A549 (cell line): ENCODE data around the gene ANO7. TPM values are rescaled to one million over a fixed set of nuclear protein-coding genes. Genes with fewer than 3 reads are reported as not detected.
A peak's percentile ranks its signal among the peaks of the same experiment; 100 is the strongest.
"Not testable (repeated sequence)": the region's sequence is repeated elsewhere in the genome, so short reads cannot be mapped to it uniquely, and the experiment has no call there.

Experiments
- ATAC-seq, 2 experiments: fragments of 200-7000 bp in 1 of 2; fragments of >200 bp in 1 of 2; cut with Nextera tagmentation in 1 of 2; cut with Tn5 transposase in 1 of 2; 3 replicates each; pipeline versions ENCODE4 v1.8.0 to v1.9.1; 2018 to 2020; ENCODE audit warnings: mild to moderate bottlenecking in 1 of 2, moderate library complexity in 1 of 2
- CTCF ChIA-PET: fragments of 300-600 bp; sonication (Branson Sonifier 250); formaldehyde crosslinking; extraction: SDS; loops from one replicate; lab custom pipeline; 2021; ENCODE audit warnings: antibody characterized with exemption, inconsistent platforms; lab: Yijun Ruan, JAX
- POLR2A ChIA-PET: fragments of 350-600 bp; formaldehyde crosslinking; extraction: SDS; loops from one replicate; lab custom pipeline; 2021; ENCODE audit warnings: antibody characterized with exemption, inconsistent platforms; lab: Yijun Ruan, JAX
- DNase-seq, 2 experiments: peaks; one replicate each; pipeline versions ENCODE4 v3.0.0 to v3.0.0-alpha.2; 2011 to 2016; ENCODE audit warnings: low read depth in 1 of 2, low spot score in 1 of 2
- FAIRE-seq: peaks from 2 replicates; lab custom pipeline; 2011; peaks lifted over from hg19 to GRCh38; lab: Jason Lieb, UNC
- H3K27ac ChIP-seq, 2 experiments: fragments of >200 bp; sonication (Bioruptor Twin); formaldehyde crosslinking; 3 replicates each; pipeline ENCODE4 v1.5.1; 2016 to 2017
- H3K4me1 ChIP-seq: fragments of >200 bp; sonication (Bioruptor Twin); formaldehyde crosslinking; 3 replicates; pipeline ENCODE4 v1.6.1; 2016
- H3K4me2 ChIP-seq: fragments of >200 bp; sonication (Bioruptor Twin); formaldehyde crosslinking; 3 replicates; pipeline ENCODE4 v1.6.1; 2016
- H3K4me3 ChIP-seq: fragments of >200 bp; sonication (Bioruptor Twin); formaldehyde crosslinking; 3 replicates; pipeline ENCODE4 v1.5.1; 2016
- H3K9me3 ChIP-seq: fragments of >200 bp; sonication (Bioruptor Twin); formaldehyde crosslinking; 3 replicates; pipeline ENCODE4 v1.6.1; 2016
- CBX8 ChIP-seq: fragments of 200-600 bp; sonication (generic); IDR thresholded peaks from 2 replicates; pipeline ENCODE4 v1.6.1; 2016
- CHD4 ChIP-seq: fragments of 200-600 bp; sonication (generic); IDR thresholded peaks from 2 replicates; pipeline ENCODE4 v1.6.1; 2016; ENCODE audit warnings: antibody characterized with exemption, mild to moderate bottlenecking, borderline replicate concordance
- EHF ChIP-seq: fragments of 250-450 bp; sonication (Bioruptor Pico); IDR thresholded peaks from 2 replicates; pipeline ENCODE4 v1.5.0; 2020; ENCODE audit warnings: mild to moderate bottlenecking
- EHMT2 ChIP-seq: fragments of 200-600 bp; sonication (generic); IDR thresholded peaks from 2 replicates; pipeline ENCODE4 v1.6.1; 2016; ENCODE audit warnings: antibody characterized with exemption, low read depth, mild to moderate bottlenecking, moderate library complexity
- EP300 ChIP-seq, 2 experiments: fragments of >200 bp; sonication (Bioruptor Twin); formaldehyde crosslinking; IDR thresholded peaks; 2 replicates in 1 of 2; 3 replicates in 1 of 2; pipeline ENCODE4 v1.6.1; 2016 to 2017
- ESRRA ChIP-seq: fragments of 150-350 bp; IDR thresholded peaks from 2 replicates; pipeline ENCODE4 v1.6.1; 2014; ENCODE audit warnings: mild to moderate bottlenecking, low read length, borderline replicate concordance
- HDAC2 ChIP-seq: fragments of 200-600 bp; sonication (generic); IDR thresholded peaks from 2 replicates; pipeline ENCODE4 v1.6.1; 2016
- HOXA7 ChIP-seq: fragments of 250-450 bp; sonication (Bioruptor Pico); IDR thresholded peaks from 2 replicates; pipeline ENCODE4 v1.5.0; 2020; ENCODE audit warnings: mild to moderate bottlenecking, moderate library complexity
- HOXB5 ChIP-seq: fragments of 250-450 bp; sonication (Bioruptor Pico); IDR thresholded peaks from 2 replicates; pipeline ENCODE4 v1.5.0; 2020; ENCODE audit warnings: mild to moderate bottlenecking, moderate library complexity
- KDM1A ChIP-seq: fragments of 200-600 bp; sonication (generic); IDR thresholded peaks from 2 replicates; pipeline ENCODE4 v1.6.1; 2016; ENCODE audit warnings: low read depth, mild to moderate bottlenecking
- MAFK ChIP-seq: fragments of 450-650 bp; IDR thresholded peaks from 2 replicates; pipeline ENCODE4 v1.6.1; 2014; ENCODE audit not compliant: partially characterized antibody
- MAX ChIP-seq: IDR thresholded peaks from 2 replicates; pipeline ENCODE4 v1.6.1; 2012
- PBX3 ChIP-seq: IDR thresholded peaks from 2 replicates; pipeline ENCODE4 v1.6.1; 2012
- POLR2AphosphoS2 ChIP-seq: conservative IDR thresholded peaks from 2 replicates; pipeline ENCODE4 v1.6.1; 2012; ENCODE audit warnings: low read length, improper control_type of control experiment, inconsistent platforms
- RCOR1 ChIP-seq: fragments of 150-350 bp; IDR thresholded peaks from 2 replicates; pipeline ENCODE4 v1.6.1; 2014; ENCODE audit warnings: antibody characterized with exemption, low read length, low read depth
- RFX5 ChIP-seq: fragments of 450-650 bp; IDR thresholded peaks from 2 replicates; pipeline ENCODE4 v1.7.1; 2014; ENCODE audit warnings: antibody characterized with exemption, mild to moderate bottlenecking, moderate library complexity
- SMC3 ChIP-seq: fragments of >200 bp; sonication (Bioruptor Twin); formaldehyde crosslinking; IDR thresholded peaks from 3 replicates; pipeline ENCODE4 v1.6.1; 2018; ENCODE audit warnings: inconsistent platforms
- USF2 ChIP-seq: fragments of 450-650 bp; IDR thresholded peaks from 2 replicates; pipeline ENCODE4 v1.6.1; 2014; ENCODE audit warnings: antibody characterized with exemption
- ZC3H11A ChIP-seq: fragments of 450-650 bp; IDR thresholded peaks from 2 replicates; pipeline ENCODE4 v1.6.1; 2014; ENCODE audit warnings: antibody characterized with exemption, mild to moderate bottlenecking
- WGBS: methylation state at CpG from one replicate; pipeline ENCODE4 v1.1.6; 2017; ENCODE audit errors: missing lambda C conversion rate; 5-methylcytosine and 5-hydroxymethylcytosine counted together
- polyA plus RNA-seq, 4 experiments: library from polyadenylated mRNA; depleted of rRNA in 3 of 4; stranded (reverse); fragments of >200 nt; fragmentation: RNase III in 1 of 4; extraction: RNeasy Plus Mini Kit Qiagen cat#74134 plus additional on column Dnase treatment in 1 of 4; gene quantifications; 2 replicates in 3 of 4; 3 replicates in 1 of 4; pipeline ENCODE4 v1.2.3, GENCODE V29; 2011 to 2017

ANO7 gene
- polyA plus RNA-seq, 2 of the 4 experiments (the other 2 are of a cell fraction) = 0.92 to 2.7 TPM

- 58% methylated on average over 9 of the region's 9 CpGs for WGBS
- ChIA-PET CTCF (no interaction called here), POLR2A (no interaction called here)
These were observed 6.3 kb downstream of the ANO7 start for GRCh38 chr2:241194811-241195210.

GRCh38 chr2:241195506-241196130 lies 7.1 kb downstream of the ANO7 start:
- ATAC-seq (peak in 1 of 2 experiments; percentile 16; a peak in 1 of 6 replicates), DNase-seq (no peak)
- Histone ChIP-seq H3K4me3 (no peak overlapping the region), H3K4me2 (no peak overlapping the region)
- no peak for TF ChIP-seq CHD4
- no peak for TF ChIP-seq RCOR1
- TF ChIP-seq PBX3 = no peak
- TF ChIP-seq CBX8 = no peak
- no peak for TF ChIP-seq ZC3H11A
- TF ChIP-seq, all 56 proteins: peak for 0
- Histone ChIP-seq H3K4me1 (no peaks in the 10 kb centered on the region), H3K27ac (no peak overlapping the region), H3K9me3 (no peaks in the 10 kb centered on the region)
- ChIA-PET POLR2A (no interaction called here), CTCF (interaction anchor here (1.0 to 1.3 kb wide), 3 partner anchors 12 to 23 kb away, joined by 4 to 5 read pairs (median 5); no protein-coding TSS in a partner anchor)
- FAIRE-seq = no peak
- 80% methylated on average over 11 of the region's 18 CpGs for WGBS

More at GRCh38 chr2:241194811-241195210, 6.3 kb downstream of the ANO7 start:
- no peaks in the 10 kb centered on the region for H3K9me3 ChIP-seq
- H3K4me3 ChIP-seq = no peak overlapping the region
- ATAC-seq = no peak
- H3K4me1 ChIP-seq = no peaks in the 10 kb centered on the region
- no peak overlapping the region for H3K27ac ChIP-seq
- no peak overlapping the region for H3K4me2 ChIP-seq
- no peak for FAIRE-seq
- TF ChIP-seq MAFK (no peak), EHMT2 (no peak), HOXA7 (CRISPR knock-in tag) (no peak), RFX5 (no peak), POLR2AphosphoS2 (no peak), ESRRA (no peak), HDAC2 (no peak), SMC3 (no peak), MAX (no peak), ZC3H11A (no peak), USF2 (no peak), EP300 (IDR thresholded peaks at IDR 0.05) (no peak)
- no peak for DNase-seq

- H3K4me2 ChIP-seq, ATAC-seq, FAIRE-seq, H3K4me1 ChIP-seq, H3K9me3 ChIP-seq, H3K4me3 ChIP-seq, POLR2A ChIA-PET, DNase-seq, H3K27ac ChIP-seq: not testable (repeated sequence)
- WGBS = 90% methylated on average over 11 of the region's 14 CpGs
- CTCF ChIA-PET = interaction anchor here (0.6 kb wide), 1 partner anchor 30 kb away, joined by 4 read pairs; no protein-coding TSS in a partner anchor
These were observed 8.8 kb downstream of the ANO7 start for GRCh38 chr2:241197246-241197645.

- FAIRE-seq = no peak
- H3K4me1 ChIP-seq = no peaks in the 10 kb centered on the region
- DNase-seq = no peak
- ChIA-PET POLR2A (no interaction called here), CTCF (interaction anchor here (0.7 kb wide), 1 partner anchor 19 kb away, joined by 4 read pairs; no protein-coding TSS in a partner anchor)
- H3K4me2 ChIP-seq = no peak overlapping the region
- H3K9me3 ChIP-seq = no peaks in the 10 kb centered on the region
- H3K27ac ChIP-seq = no peak overlapping the region
- no peak for TF ChIP-seq KDM1A
- no peak for TF ChIP-seq HDAC2
- TF ChIP-seq HOXB5 (CRISPR knock-in tag) = no peak
- TF ChIP-seq EHMT2 = no peak
- TF ChIP-seq ZC3H11A = no peak
- TF ChIP-seq EHF (CRISPR knock-in tag) = no peak
- WGBS = 84% methylated on average over 6 of the region's 6 CpGs
- no peak for ATAC-seq
- H3K4me3 ChIP-seq = no peak overlapping the region
These were observed 9.5 kb downstream of the ANO7 start for GRCh38 chr2:241197947-241198346.
